SU-DHL-6 (cell line): ENCODE measurements around the gene RBM20.

Experiments used
- H2AFZ ChIP-seq: fragments of 200-600 bp; sonication (generic); 2 replicates; pipeline ENCODE4 v1.6.1; 2014; ENCODE audit warnings: low read depth, mild to moderate bottlenecking, moderate library complexity, mixed read lengths, antibody characterized with exemption, low read length; ENCODE audit not compliant: severe bottlenecking
- H3F3A ChIP-seq: fragments of 200-600 bp; shearing (Covaris generic); 2 replicates; pipeline ENCODE4 v1.6.0; 2016; ENCODE audit warnings: antibody characterized with exemption, mild to moderate bottlenecking; ENCODE audit not compliant: insufficient read depth
- H3K27ac ChIP-seq: fragments of 200-600 bp; sonication (generic); 2 replicates; pipeline ENCODE4 v1.5.1; 2016; ENCODE audit warnings: low read depth, mild to moderate bottlenecking, low read length, moderate library complexity, mixed read lengths
- H3K27me3 ChIP-seq: fragments of 200-600 bp; sonication (generic), shearing (Covaris generic); 2 replicates; pipeline ENCODE4 v1.6.0; 2014; ENCODE audit warnings: mild to moderate bottlenecking, low read length
- H3K36me3 ChIP-seq: fragments of 200-600 bp; sonication (generic); 2 replicates; pipeline ENCODE4 v1.6.1; 2014; ENCODE audit warnings: mild to moderate bottlenecking, low read length, mixed read lengths
- H3K4me2 ChIP-seq: fragments of 300-600, 200-600 bp; shearing (Covaris generic), sonication (generic); 2 replicates; pipeline ENCODE4 v1.6.0; 2014; ENCODE audit warnings: low read length, low read depth, mild to moderate bottlenecking; ENCODE audit not compliant: poor library complexity, severe bottlenecking
- H3K4me3 ChIP-seq: fragments of 200-600 bp; sonication (generic); 2 replicates; pipeline ENCODE4 v1.5.1; 2014; ENCODE audit warnings: antibody characterized with exemption, low read length, mild to moderate bottlenecking, mixed read lengths; ENCODE audit not compliant: insufficient read depth, poor library complexity, severe bottlenecking
- H3K79me2 ChIP-seq: fragments of 200-600 bp; sonication (generic); 2 replicates; pipeline ENCODE4 v1.6.1; 2014; ENCODE audit warnings: mild to moderate bottlenecking, low read length, moderate library complexity; ENCODE audit not compliant: insufficient read depth
- H3K9ac ChIP-seq: fragments of 200-600 bp; sonication (generic); 2 replicates; pipeline ENCODE4 v1.7.0; 2014; ENCODE audit warnings: mild to moderate bottlenecking, low read length
- H3K9me2 ChIP-seq: fragments of 200-600 bp; sonication (generic); replicated peaks from 2 replicates; pipeline ENCODE4 v1.6.1; 2014; ENCODE audit warnings: low read length; ENCODE audit not compliant: insufficient read depth
- H3K9me3 ChIP-seq: fragments of 200-600 bp; sonication (generic); 2 replicates; pipeline ENCODE4 v1.6.1; 2014; ENCODE audit warnings: low read length, mixed read lengths; ENCODE audit not compliant: insufficient read depth
- H4K20me1 ChIP-seq: fragments of 200-600 bp; sonication (generic); 2 replicates; pipeline ENCODE4 v1.6.1; 2014; ENCODE audit warnings: low read depth, mild to moderate bottlenecking, antibody characterized with exemption, low read length, moderate library complexity, mixed read lengths
- CTCF ChIP-seq: fragments of 200-600 bp; sonication (generic); IDR thresholded peaks from one replicate; pipeline ENCODE4 v1.5.1; 2017; ENCODE audit warnings: antibody characterized with exemption, mild to moderate bottlenecking, low read length, moderate library complexity; ENCODE audit not compliant: insufficient read depth, poor library complexity, severe bottlenecking
- EZH2phosphoT487 ChIP-seq: fragments of 200-600 bp; sonication (generic), shearing (Covaris generic); conservative IDR thresholded peaks from 2 replicates; pipeline ENCODE4 v1.6.1; 2018; ENCODE audit warnings: mild to moderate bottlenecking, antibody characterized with exemption, low read length, moderate library complexity, mixed read lengths

RBM20 gene

GRCh38 chr10:110843031-110843430 lies 198.9 kb downstream of the RBM20 start:
- no peaks in the 10 kb centered on the region for H3K9me2 ChIP-seq
- no peak overlapping the region for H2AFZ ChIP-seq
- no peaks in the 10 kb centered on the region for H3K27me3 ChIP-seq
- H3K9me3 ChIP-seq: no peaks in the 10 kb centered on the region
- TF ChIP-seq EZH2phosphoT487 (no peak), CTCF (no peak)
- H4K20me1 ChIP-seq: no peaks in the 10 kb centered on the region
- H3F3A ChIP-seq: peaks cover 19% of the 10 kb centered on the region
- H3K4me3 ChIP-seq: peak overlapping the region; percentile 47
- H3K79me2 ChIP-seq: no peaks in the 10 kb centered on the region
- peak overlapping the region; percentile 61 for H3K9ac ChIP-seq
- H3K4me2 ChIP-seq: peak overlapping the region; percentile 79
- H3K27ac ChIP-seq: peak overlapping the region; percentile 94
- H3K36me3 ChIP-seq: no peaks in the 10 kb centered on the region

DNA sequence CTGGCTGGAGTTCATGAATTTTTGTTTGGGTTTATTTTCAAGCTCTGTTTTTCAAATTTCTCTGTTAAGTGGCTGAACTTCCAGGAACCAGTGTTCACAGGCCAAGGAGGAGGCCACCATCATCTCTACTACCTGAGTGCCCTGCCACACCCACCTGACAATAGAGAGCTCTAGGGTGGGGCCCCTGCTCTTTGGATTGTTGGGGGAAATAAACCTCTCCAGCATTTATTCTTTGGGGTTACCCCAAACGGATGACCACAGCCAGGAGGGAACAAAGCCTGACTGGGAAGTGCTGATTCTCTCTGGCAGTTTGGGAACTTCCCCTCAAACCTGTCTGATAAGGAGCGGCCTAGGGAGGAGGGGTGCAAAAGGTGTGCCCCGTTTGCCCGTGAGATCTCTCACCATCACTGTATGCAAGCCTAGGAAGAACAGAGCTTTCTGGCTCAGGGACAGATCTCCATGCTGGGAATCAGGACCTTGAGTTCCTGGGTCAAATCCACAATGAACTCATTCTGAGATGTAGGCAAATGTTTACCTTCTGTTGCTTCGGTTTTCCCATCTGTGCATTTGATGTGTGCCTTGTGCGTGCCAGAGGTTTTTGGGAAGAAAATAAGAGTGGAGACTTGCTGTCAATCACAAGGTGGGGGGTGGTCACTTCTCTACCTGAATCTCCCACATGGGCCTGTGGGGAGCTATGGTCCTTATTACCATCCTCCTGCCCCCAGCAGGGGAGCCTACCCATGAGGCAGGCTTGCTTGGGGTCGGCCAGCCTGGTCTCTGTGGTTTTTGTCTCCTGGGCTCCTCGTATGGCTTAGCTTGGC lies 199.9 kb downstream of the RBM20 start:
- Histone ChIP-seq H4K20me1 (no peaks in the 10 kb centered on the region), H3K9ac (peak overlapping the region; percentile 27; the same call in 1 of the 2 replicates), H3K9me2 (no peaks in the 10 kb centered on the region), H3K27ac (peak overlapping the region; percentile 94), H3F3A (peaks cover 20% of the 10 kb centered on the region), H3K36me3 (no peaks in the 10 kb centered on the region), H3K79me2 (no peaks in the 10 kb centered on the region), H3K4me2 (peak overlapping the region; percentile 79), H2AFZ (no peak overlapping the region), H3K4me3 (peak overlapping the region; percentile 19), H3K9me3 (no peaks in the 10 kb centered on the region), H3K27me3 (no peaks in the 10 kb centered on the region)
- TF ChIP-seq CTCF (no peak), EZH2phosphoT487 (no peak)

DNA sequence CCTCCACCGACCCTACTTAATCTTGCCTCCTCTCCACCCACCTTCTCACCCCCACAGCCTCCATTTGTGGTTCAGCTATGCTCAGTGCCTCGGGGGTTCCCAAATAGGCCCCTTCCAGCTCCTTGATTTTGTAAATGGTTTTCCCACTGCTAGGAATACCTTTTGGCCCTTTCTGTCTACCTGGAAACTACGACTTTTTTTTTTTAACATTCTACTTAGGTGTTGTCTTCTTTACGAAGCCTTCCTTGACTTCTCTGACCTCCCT lies 200.4 kb downstream of the RBM20 start:
- H4K20me1 ChIP-seq: no peaks in the 10 kb centered on the region
- no peaks in the 10 kb centered on the region for H3K27me3 ChIP-seq
- H3K27ac ChIP-seq: peak overlapping the region; percentile 94; the same call in 1 of the 2 replicates
- H3K4me2 ChIP-seq: peak overlapping the region; percentile 79
- peaks cover 20% of the 10 kb centered on the region for H3F3A ChIP-seq
- H2AFZ ChIP-seq: no peak overlapping the region
- TF ChIP-seq CTCF: no peak
- TF ChIP-seq EZH2phosphoT487: no peak
- H3K79me2 ChIP-seq: no peaks in the 10 kb centered on the region
- H3K4me3 ChIP-seq: peak overlapping the region; percentile 1
- no peak overlapping the region for H3K9ac ChIP-seq
- H3K36me3 ChIP-seq: no peaks in the 10 kb centered on the region
- H3K9me3 ChIP-seq: no peaks in the 10 kb centered on the region
- no peaks in the 10 kb centered on the region for H3K9me2 ChIP-seq
